GM19395 (cell line): ENCODE measurements around the gene CACNB4.

Experiments
- ATAC-seq: cut with Tn5 transposase; IDR thresholded peaks from one replicate; pipeline ENCODE4 v1.9.1; 2021; ENCODE audit warnings: mild to moderate bottlenecking, moderate library complexity; ENCODE audit not compliant: unreplicated experiment

Gene CACNB4

DNA sequence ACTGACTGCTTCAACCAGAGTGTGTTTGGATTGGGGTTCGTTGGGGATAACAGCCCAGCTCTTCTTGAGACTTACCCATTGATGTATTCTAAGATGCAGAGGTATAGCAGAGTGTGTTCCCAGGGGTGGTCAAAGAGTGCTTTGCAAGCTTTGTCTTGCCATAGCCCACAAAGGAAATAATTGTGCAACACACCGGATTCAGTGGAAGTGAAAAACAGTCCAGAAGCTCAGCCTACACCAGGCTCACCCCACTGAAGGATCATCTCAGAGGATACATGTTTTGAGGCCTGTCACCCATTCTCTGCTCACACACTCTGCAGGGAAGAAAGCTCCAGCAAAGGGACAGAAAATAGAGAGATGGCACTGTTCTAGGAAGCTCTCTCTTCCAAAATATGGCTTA, 9.6 kb downstream of the CACNB4 start:
- ATAC-seq: no peak

DNA sequence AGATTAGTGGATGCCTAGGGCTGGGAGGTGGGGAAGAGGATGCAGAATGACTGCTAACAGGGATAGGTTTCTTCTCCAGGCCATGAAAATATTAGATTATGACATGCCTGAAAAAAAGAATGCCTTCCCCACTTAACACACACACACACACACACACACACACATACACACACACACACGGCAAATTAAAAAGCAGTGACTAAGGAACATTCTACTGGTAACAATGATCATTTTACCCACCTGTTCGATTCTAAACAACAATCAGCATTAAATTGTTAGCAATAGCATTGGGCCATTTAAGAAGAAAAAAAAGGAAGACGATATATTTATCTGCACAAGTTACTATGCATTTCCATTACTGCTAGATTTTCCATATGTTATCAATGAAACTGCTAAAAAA, 10.8 kb downstream of the CACNB4 start:
- no peak for ATAC-seq

DNA sequence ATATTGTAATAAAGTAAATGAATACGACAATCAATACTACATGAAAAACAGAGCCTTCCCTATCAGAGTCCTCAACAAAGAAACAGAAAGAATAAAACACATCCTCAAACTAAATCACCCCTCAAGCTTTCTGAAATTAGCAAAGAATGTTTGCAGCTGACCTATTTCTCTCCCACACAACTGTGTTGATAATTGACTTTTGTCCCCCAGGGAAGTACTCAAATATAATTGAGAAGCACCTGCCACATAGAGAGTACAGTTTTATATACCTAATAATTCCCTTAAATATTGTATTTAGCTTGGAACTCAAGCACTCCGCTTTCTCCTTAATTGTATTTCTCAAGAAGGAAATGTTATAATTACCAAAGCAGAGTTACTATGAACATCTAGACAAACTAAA, 12.6 kb downstream of the CACNB4 start:
- ATAC-seq: no peak

DNA sequence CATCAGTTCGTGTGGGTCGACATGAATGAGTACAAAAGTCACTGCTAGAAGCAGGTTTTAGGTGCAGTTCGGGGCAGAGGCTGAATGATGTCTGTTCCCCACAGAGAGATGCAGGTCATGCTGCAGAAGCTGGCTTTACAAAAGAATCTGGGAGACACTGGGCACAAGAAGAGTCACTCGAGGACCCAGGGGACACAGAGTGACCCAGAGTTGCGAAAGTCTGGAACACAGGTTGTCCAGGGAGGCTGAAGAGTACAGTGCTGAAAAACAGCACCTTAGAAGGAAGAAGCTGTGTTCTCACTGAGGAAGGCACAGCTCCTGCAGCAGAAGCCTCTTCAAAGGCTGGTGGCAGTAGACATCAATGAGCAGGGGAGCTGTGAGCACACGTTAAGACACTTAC, 14.8 kb downstream of the CACNB4 start:
- no peak for ATAC-seq

DNA sequence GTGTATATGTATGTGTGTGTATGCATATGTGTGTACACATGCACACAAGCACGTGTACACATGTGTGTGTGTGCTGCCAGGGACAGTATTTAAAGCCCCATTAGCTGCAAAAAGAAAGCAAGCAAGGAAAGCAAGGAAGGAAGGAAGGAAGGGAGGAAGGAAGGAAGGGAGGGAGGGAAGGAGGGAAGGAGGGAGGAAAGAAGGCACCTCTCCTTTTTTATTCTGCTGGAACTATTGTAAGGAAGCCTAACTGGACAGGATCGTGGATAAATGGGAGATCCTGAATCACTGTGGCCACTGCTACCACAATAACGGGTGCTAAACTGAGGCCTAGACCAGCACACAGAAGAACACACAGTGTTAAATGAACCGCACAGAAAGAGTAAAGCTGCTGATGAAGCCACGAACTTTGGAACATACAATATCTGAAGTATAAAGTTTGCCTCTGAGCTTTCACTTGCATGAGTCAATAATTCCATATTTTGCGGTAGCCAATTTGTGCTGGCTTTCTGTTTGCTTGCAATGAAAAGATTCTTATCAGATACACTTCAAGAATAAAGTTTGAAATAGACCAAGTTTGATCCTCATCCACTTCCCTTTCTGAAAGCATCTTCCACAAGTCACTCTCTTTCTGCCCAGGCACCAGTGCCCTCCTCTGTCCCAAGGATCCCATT, 15.5 kb downstream of the CACNB4 start:
- ATAC-seq: no peak

DNA sequence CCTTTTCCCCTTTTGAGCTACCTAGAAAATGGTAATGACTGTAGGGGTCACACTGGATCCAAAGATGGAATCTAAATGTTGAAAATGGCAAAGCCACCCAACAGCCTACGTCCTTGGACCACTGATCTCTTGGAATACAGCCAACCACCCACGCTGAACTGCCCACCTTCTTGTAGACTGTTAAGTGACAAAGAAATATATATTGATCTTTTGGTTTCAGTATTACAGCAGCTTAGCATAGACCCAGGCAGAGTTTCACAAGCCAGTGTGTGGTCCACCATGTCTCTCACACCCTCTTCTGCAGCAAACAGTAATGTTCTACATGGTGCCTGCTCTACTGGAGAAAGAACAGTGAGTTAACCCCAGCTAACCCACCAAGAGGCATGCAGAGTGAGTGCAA, 20.2 kb downstream of the CACNB4 start:
- ATAC-seq: peak; percentile 85

DNA sequence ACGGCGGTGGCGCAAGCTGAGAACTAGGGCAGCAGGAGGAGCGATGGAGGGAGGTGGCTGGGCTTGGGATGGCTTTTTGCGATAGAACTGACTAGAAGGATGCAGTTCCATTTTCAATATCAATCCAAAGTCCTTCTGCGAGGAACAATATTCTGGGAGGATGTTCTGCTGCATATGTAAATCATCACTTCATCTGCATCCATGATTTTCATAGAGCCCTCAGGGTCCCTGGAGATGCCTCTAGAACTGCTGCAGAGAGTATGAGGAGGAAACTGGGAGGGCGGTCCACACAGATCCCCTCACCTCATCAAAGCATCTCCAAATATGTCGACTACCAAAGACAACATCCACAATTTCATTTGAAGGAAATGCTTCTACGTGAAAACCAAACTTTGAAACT, 20.8 kb downstream of the CACNB4 start:
- no peak for ATAC-seq

DNA sequence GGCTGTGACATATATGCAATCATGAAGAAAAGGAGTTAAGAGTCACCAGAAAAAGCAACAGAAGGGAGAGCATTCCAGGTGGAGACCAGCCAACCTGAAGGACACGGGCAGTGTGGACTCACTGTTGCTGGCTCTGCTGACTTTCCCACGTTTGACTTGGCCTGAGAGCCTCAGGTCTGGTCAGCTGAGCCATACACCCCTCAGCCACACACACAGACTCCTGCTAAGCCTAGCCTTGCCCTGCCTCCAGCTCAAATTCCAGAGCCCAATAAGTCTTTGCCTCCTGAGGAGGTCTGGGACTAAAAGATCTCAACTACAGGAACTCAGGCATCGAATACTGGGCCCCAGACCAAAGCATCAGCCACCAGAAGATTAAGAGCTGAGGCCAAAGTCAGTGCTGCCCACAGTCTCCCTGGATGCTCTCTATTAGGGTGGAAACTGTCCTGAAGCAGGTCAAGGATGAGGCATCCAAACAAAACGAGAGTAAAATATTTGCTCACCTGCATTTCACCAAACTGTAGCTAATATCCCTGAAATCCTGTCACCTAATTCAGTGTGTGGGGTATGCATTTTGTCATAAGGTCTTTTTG, 23.3 kb downstream of the CACNB4 start:
- ATAC-seq: no peak

DNA sequence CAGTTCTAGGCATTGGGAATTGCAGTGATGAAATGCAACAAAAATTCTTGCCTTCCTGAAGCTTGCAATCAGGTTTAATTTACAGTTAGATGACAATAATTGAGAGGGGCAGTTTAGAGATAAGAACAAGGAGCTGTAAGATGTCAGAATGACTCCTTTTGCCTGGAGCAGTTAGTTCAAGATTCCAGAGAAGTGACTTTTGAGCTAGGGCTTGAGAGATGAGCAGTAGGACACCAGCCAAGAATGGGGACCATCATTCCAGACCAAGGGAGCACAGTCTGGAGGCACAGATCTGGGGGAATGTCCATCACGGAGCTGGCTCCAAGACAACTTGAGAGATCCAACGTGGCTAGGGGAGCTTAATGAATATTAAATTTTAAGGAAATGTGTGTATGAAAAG, 26.8 kb downstream of the CACNB4 start:
- no peak for ATAC-seq

DNA sequence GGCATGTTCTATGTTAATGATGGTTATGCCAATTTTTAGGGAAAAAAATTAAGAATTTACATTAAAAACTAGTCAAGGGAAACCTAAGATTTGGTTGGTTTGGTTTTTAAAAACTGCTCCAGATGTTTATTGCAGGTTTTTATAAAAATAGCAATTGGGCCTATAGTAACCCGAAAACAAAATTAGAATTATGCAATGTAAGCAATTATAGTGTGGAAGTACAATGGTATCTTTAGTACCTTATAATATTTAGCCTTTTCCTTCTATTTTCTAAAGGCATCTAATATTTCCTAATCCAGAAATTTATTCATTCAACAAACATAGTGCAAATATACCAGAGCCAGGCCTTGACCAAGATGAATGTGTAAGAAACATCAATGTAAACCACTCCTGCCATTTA, 27.3 kb downstream of the CACNB4 start:
- no peak for ATAC-seq

DNA sequence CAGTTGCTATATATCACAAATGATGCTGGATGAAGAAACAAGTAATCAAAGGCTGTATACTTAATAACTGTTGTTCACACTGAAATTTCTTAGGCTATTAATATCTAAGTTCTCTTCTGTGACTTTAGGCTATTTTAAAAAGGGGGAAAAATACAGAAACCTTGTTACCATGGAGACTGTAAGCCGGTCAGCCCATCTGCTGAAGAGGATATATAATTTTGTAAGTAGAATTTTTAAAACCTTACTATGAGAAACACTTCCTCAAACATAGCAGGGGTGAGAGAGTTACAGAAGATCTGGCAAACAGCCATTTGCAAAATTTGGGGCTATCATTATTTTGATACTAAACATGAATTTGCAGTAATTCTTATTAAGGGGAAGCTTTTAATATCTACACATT, 27.8 kb downstream of the CACNB4 start:
- peak; percentile 84 for ATAC-seq

DNA sequence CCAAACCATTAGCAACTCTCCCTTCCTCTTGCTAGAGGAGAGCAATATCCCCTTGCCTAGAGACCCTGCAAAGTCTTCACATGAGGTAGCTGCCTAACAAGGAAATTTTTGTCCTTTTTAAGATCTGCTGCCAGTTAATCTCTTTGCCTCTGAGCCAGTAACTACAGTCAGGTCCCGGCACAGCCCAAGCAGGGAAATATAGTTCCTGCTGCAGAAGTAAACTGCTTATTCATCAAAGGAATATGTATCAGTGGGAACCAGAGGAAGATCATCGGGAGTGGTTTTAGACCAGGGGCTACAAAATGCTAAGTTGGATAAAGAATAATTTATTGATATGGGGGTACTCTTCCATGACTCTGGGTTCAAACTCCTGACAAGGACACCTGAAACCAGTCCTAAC, 30.6 kb downstream of the CACNB4 start:
- ATAC-seq: no peak

DNA sequence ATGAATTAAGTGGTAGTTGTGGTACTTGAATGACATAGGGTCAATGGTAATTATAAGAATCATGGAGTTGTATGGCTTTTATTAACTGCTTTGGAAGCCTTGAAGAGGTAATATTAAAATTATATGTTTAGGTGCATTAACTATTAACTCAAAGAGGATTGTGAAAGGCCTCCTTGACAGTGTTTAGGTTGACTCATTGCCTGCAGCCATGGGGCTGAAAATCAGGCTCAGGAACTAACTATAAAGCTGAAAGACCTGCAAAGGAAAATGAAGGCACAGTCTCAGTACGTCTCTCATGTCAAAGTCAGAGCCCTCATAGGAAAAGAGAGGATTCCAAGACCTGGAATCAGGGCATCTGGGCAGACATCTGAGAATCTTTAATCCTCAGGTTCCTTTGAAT, 31.0 kb downstream of the CACNB4 start:
- no peak for ATAC-seq

DNA sequence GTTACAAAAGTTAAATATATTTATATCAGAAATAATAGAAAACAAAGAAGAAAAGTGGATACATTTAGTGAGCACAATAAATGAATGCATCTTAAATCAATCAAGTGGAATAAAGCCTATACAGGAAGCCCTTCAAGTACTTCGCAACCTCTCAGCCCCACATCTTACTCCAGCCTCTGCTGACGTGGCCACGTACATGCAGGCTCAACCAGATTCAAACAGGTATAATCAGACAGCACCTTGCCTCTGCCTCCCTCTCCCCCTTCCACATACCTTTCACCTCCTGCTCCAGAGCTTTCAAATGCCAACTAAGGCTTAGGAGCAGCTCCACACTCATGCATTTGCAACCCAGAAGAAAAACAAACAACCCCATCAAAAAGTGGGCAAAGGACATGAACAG, 32.9 kb downstream of the CACNB4 start:
- no peak for ATAC-seq

DNA sequence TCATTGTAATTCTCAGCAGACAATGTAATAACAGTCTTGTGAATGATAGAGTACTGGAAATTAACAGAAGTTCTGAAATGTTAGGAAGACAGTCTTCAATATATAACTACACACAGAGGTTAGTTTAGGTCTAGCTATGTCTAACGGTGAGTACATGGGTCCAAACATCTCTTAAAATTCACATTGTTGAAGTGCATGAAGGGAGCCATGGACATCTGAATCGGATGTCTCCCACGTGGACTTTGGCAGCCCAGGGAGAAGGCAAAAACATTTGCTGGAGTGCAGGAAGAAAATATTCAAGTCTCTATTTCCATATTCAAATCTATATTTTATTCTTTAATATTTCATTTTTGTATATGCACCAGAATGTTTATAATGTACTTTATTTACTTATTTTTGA, 34.8 kb downstream of the CACNB4 start:
- no peak for ATAC-seq

DNA sequence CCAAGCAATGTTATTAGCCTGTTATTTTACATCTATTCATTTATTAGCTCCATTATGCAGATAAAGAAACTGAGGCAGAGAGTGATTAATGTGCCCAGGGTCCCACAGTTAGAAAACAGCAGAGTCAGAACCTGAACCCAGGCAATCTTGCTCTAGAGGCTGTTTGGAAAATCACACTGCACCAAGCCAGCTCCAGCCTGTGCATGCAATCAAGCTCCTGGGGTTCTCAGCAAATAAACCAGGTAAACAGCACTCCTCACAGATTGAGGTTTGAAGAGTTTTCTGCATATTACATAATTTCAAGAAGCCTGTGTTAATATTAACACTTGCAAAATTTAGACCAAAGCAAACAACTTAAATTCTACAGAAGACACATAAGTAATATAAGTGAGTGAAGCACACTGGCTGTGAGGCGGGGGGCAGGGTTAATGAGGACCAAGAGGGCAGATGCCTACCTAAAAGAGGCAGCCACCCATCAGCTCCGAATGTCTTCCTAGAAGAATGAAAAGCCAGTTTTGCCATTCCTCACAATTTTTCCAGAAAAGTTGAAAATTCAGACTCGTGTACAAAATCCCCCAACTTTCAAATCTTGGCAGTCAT, 35.4 kb downstream of the CACNB4 start:
- no peak for ATAC-seq

DNA sequence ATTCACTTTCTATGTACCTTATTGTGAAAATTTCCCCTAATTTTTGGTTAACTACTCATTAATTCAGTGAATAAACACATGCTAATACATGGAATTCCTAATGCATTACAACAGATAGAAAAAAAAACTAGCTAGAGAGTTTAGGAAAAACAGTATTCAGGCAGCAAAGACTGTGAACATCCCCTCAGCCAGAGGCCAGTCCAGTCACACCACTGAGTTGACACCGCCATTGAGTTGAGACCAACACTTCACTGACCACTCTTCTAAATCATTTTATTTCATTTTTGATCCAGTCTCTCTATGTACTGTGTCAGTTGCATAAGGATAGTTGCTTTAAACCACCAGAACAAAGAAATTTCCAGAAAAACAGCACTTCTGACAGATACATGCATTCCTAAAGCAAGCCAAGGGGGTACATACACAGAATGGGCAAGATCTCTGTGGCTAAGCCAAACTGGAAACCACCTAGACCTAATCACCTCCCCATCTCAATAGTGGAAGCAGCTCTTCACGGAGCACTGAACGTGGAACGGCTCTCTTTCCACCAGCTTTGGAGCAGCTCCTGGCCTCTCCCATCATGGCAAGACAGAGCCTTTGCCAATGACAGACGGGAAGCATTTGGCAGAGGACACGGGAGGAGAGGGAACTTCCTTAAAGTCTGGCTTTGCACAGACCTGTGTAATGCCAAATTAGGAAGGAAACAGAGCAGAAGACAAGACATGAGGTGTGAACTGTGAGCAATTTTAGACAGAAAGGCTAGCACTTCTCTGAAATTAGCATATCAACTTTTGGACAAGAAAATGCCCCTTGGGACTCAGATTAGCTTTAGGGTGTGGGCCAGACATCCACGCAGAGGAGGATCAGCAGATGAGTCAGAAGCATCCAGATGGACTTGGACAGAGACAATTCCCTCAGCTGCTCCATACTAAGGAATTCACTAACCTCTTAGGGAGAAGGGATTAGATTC, 36.4 kb downstream of the CACNB4 start:
- ATAC-seq: peak; percentile 79

DNA sequence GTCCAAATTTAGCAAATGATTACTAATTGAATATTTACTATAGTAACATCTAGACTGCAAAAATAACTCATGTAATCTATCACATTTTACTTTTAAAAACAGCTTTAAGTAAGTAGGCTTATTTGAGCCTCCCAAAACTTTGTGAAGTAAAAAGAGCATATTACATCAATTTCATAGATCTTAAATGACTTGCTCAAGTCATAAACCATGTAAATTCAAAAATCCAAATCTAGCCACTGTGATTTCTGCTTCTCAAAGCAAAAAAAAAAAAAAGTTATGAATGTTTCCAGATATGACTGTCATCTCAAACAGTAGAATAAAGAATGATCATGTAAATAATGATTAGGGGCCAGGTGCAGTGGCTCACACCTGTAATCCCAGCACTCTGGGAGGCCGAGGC, 37.5 kb downstream of the CACNB4 start:
- ATAC-seq: no peak

DNA sequence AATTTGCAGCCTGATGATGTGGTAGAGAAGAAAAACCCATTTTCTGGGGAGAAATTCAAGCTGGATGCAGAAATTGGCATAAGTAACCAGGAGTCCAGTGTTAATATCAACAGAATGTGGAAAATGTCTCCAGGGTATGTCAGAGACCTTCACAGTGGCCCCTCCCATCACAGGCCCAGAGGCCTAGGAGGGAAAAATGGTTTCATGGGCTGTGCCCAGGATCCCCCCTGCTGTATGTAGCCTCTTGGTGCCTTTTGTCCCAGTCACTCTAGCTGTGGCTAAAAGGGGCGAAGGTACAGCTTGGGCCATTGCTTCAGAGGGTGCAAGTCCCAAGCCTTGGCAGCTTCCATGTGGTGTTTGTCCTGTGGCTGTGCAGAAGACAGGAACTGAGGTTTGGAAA, 40.2 kb downstream of the CACNB4 start:
- no peak for ATAC-seq

DNA sequence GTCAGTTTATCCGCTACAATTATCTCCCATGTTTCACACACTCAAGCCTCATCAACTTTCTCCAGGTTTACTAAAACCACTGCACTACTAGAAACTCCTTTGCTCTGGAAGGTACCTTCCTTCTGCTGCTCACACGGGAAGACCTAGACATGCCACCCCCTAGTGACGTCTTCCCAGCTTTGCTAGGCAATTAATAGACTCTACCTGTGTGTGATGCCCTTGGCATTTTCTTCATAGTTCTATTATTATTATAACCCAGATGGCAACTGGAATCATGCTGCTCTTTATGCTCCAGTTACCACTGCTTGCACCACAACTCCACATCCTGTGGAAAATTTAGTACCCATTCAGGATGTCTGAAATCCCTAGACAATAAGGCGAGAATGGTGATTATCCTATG, 42.4 kb downstream of the CACNB4 start:
- ATAC-seq: no peak

DNA sequence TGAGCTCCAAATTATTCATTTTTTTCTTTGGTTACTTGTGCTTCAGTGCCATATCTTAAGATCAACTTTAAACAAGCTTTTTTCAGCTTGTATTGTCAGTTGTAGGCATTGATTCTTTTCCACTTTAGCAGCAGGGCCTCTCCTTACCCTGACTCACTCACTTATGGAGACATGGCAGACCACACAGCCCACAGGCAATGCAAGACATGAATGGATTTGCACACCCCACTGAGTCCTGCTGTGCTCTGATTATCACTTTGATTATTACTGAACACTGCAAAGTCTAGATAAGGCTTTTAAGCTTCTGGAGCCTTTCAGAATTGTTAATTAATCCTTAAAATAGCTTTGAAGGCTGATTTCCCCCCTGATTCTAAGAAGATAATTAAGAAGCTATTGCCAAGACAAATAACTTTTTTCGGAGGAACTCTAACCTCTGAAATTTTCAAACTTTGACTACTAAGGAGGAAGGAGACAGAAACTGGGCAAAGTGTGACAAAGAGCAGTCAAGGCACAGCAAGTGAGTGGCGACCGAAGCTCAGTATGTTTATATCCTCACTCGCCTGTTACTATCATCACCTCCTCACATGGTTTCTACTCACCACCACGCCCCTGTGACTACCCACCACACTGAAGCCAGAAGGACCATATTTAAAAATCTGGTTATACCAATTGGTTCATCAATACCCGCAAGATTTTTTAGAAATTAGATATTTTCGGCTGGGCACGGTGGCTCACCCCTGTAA, 43.3 kb downstream of the CACNB4 start:
- peak; percentile 59 for ATAC-seq
